Measurements from ENCODE around the gene MYRF.

DNA sequence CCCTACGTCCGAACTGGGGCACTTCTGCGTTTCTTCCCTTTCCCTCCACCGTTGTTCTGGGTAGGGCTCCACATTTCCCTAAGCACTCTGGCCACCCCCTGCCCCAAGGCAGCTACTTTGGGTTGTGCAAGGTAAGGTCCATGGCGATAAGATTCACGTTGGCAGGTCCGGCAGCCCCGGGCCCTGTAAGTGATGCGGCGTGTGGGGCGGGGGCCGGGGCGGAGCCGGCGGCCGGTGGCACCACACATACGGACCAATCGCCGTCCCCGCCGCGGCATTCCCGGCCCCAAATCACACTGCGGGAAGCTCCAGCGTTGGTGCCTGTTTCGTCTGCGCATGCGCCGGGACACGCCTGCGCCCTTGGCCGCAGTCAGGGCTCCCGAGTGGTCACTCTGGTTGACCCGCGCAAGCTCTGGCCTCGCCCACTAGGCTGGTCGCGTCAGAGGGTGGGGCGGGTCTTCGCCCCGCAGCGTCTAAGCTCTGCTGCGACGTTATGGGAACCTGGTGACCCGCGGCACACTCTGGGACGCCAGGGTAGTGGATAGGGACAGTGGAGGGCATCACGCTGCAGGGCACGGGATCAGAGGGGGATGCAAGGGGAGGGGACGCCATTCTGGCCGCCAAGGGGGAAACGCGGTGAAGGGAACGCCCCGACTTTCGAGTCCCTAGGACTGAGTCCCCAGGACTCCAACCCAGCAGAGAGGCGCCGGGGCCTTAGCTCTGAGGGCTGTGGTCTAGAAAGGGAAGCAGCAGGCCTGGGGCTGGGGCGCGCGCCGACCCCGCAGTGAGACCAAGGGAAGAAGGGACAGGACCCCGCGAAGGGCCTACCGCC, 62.7 kb downstream of the MYRF start:
- TF ChIP-seq, protein P1, sequence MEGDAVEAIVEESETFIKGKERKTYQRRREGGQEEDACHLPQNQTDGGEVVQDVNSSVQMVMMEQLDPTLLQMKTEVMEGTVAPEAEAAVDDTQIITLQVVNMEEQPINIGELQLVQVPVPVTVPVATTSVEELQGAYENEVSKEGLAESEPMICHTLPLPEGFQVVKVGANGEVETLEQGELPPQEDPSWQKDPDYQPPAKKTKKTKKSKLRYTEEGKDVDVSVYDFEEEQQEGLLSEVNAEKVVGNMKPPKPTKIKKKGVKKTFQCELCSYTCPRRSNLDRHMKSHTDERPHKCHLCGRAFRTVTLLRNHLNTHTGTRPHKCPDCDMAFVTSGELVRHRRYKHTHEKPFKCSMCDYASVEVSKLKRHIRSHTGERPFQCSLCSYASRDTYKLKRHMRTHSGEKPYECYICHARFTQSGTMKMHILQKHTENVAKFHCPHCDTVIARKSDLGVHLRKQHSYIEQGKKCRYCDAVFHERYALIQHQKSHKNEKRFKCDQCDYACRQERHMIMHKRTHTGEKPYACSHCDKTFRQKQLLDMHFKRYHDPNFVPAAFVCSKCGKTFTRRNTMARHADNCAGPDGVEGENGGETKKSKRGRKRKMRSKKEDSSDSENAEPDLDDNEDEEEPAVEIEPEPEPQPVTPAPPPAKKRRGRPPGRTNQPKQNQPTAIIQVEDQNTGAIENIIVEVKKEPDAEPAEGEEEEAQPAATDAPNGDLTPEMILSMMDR (IDR thresholded peaks at IDR 0.05), result no peak
- TF ChIP-seq EZH2 (IDR thresholded peaks at IDR 0.05; ENCODE audit: borderline replicate concordance, insufficient read depth, low read depth, low read length, poor library complexity, severe bottlenecking), result no peak

Measured in B cell (primary cell).